Measurements from ENCODE around the gene DENND1A. TPM values are rescaled to one million over a fixed set of nuclear protein-coding genes. Genes with fewer than 3 reads are reported as not detected.

The DENND1A gene
- total RNA-seq, 1 donor from 2014 or later: 12.7 TPM

- DNase-seq (ENCODE audit: low read depth): no peak
- Histone ChIP-seq H3K79me2 (ENCODE audit: insufficient read depth, low read length) (no peaks in the 10 kb centered on the region), H3K27ac (ENCODE audit: low read depth, low read length) (no peak overlapping the region), H3K36me3 (ENCODE audit: insufficient read depth, low read length) (no peaks in the 10 kb centered on the region), H3K27me3 (ENCODE audit: insufficient read depth, low read length) (no peaks in the 10 kb centered on the region), H3K4me1 (ENCODE audit: insufficient read depth, low read length) (peaks cover 4% of the 10 kb centered on the region), H3K9me3 (ENCODE audit: insufficient read depth, low read depth, low read length) (no peaks in the 10 kb centered on the region), H3K9ac (ENCODE audit: low read length) (no peak overlapping the region), H3K4me2 (ENCODE audit: low read length) (no peak overlapping the region), H2AFZ (ENCODE audit: low read depth, low read length) (no peak overlapping the region), H3K4me3 (ENCODE audit: insufficient read depth, low read depth, low read length) (no peak overlapping the region), H4K20me1 (ENCODE audit: insufficient read depth, low read length) (no peaks in the 10 kb centered on the region)
- Mint-ChIP-seq H3K9me3 (ENCODE audit: unreplicated experiment) (peaks cover 2% of the 10 kb centered on the region), H3K27me3 (ENCODE audit: low read depth, unreplicated experiment) (no peaks in the 10 kb centered on the region), H3K36me3 (ENCODE audit: low read depth, unreplicated experiment) (peaks cover 11% of the 10 kb centered on the region), H3K4me3 (ENCODE audit: unreplicated experiment) (no peak overlapping the region), H3K4me1 (ENCODE audit: low read depth, unreplicated experiment) (peaks cover 6% of the 10 kb centered on the region), H3K27ac (ENCODE audit: unreplicated experiment) (no peak overlapping the region)
- no peak for FAIRE-seq
- TF ChIP-seq, protein P1, sequence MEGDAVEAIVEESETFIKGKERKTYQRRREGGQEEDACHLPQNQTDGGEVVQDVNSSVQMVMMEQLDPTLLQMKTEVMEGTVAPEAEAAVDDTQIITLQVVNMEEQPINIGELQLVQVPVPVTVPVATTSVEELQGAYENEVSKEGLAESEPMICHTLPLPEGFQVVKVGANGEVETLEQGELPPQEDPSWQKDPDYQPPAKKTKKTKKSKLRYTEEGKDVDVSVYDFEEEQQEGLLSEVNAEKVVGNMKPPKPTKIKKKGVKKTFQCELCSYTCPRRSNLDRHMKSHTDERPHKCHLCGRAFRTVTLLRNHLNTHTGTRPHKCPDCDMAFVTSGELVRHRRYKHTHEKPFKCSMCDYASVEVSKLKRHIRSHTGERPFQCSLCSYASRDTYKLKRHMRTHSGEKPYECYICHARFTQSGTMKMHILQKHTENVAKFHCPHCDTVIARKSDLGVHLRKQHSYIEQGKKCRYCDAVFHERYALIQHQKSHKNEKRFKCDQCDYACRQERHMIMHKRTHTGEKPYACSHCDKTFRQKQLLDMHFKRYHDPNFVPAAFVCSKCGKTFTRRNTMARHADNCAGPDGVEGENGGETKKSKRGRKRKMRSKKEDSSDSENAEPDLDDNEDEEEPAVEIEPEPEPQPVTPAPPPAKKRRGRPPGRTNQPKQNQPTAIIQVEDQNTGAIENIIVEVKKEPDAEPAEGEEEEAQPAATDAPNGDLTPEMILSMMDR (IDR thresholded peaks at IDR 0.05; ENCODE audit: insufficient read depth, low read depth, low read length): no peak
- TF ChIP-seq EZH2 (IDR thresholded peaks at IDR 0.05; ENCODE audit: insufficient read depth, low read length): no peak
These were observed 478.9 kb downstream of the DENND1A start for GRCh38 chr9:123450996-123451395.

GRCh38 chr9:123450098-123450770 is 479.7 kb downstream of the DENND1A start:
- Mint-ChIP-seq H3K27ac (ENCODE audit: unreplicated experiment) (no peak overlapping the region), H3K36me3 (ENCODE audit: low read depth, unreplicated experiment) (peaks cover 9% of the 10 kb centered on the region), H3K4me1 (ENCODE audit: low read depth, unreplicated experiment) (peaks cover 10% of the 10 kb centered on the region), H3K9me3 (ENCODE audit: unreplicated experiment) (peaks cover 2% of the 10 kb centered on the region), H3K4me3 (ENCODE audit: unreplicated experiment) (no peak overlapping the region), H3K27me3 (ENCODE audit: low read depth, unreplicated experiment) (no peaks in the 10 kb centered on the region)
- Histone ChIP-seq H3K9ac (ENCODE audit: low read length) (no peak overlapping the region), H3K79me2 (ENCODE audit: insufficient read depth, low read length) (no peaks in the 10 kb centered on the region), H3K4me1 (ENCODE audit: insufficient read depth, low read length) (peaks cover 4% of the 10 kb centered on the region), H3K4me2 (ENCODE audit: low read length) (no peak overlapping the region), H2AFZ (ENCODE audit: low read depth, low read length) (no peak overlapping the region), H4K20me1 (ENCODE audit: insufficient read depth, low read length) (no peaks in the 10 kb centered on the region), H3K4me3 (ENCODE audit: insufficient read depth, low read depth, low read length) (no peak overlapping the region), H3K27ac (ENCODE audit: low read depth, low read length) (no peak overlapping the region), H3K36me3 (ENCODE audit: insufficient read depth, low read length) (no peaks in the 10 kb centered on the region), H3K27me3 (ENCODE audit: insufficient read depth, low read length) (no peaks in the 10 kb centered on the region), H3K9me3 (ENCODE audit: insufficient read depth, low read depth, low read length) (no peaks in the 10 kb centered on the region)
- no peak for TF ChIP-seq EZH2 (IDR thresholded peaks at IDR 0.05; ENCODE audit: insufficient read depth, low read length)
- TF ChIP-seq, protein P1 (IDR thresholded peaks at IDR 0.05; ENCODE audit: insufficient read depth, low read depth, low read length): no peak
- DNase-seq (ENCODE audit: low read depth) (no peak), FAIRE-seq (no peak)

DNA sequence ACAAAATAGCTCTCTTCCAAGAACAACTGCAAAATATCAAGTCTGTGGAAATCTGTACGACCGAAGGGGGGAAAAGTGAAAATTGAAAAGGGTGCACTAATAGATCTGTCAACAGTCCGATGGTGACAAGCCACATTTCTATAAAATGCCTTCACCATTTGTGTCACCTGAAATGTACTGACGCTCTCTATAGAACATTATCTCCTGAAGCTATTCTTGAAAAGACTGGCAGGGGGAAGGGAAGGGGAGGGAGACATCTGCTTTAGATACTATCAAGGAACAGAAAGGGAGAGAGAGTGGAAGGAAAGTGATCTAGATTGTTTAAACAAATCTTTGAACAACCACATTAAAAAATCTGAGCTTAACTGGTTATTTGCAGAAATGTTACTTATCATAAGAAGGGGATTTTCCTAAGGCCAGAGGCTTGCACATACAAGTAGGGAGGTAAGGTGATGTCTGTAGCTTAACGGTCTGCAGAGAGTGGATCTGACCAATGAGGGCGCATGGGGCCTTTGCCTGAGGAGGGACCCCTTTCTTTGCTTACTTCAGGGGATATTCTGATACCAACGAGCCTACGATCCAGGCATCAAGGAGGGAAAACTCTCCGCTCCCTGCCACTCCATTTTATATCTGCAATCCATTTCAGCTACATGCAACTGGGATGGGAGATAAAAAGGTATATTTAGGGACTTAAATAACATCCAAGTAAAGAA is 481.8 kb downstream of the DENND1A start:
- no peaks in the 10 kb centered on the region for H3K27me3 ChIP-seq (ENCODE audit: insufficient read depth, low read length)
- H3K4me3 ChIP-seq (ENCODE audit: insufficient read depth, low read depth, low read length): no peak overlapping the region
- no peak overlapping the region for H3K9ac ChIP-seq (ENCODE audit: low read length)
- H3K27ac Mint-ChIP-seq (ENCODE audit: unreplicated experiment): no peak overlapping the region
- peaks cover 8% of the 10 kb centered on the region for H3K36me3 Mint-ChIP-seq (ENCODE audit: low read depth, unreplicated experiment)
- H3K27ac ChIP-seq (ENCODE audit: low read depth, low read length): no peak overlapping the region
- DNase-seq (ENCODE audit: low read depth): no peak
- H3K9me3 ChIP-seq (ENCODE audit: insufficient read depth, low read depth, low read length): no peaks in the 10 kb centered on the region
- no peaks in the 10 kb centered on the region for H3K27me3 Mint-ChIP-seq (ENCODE audit: low read depth, unreplicated experiment)
- no peak overlapping the region for H3K4me3 Mint-ChIP-seq (ENCODE audit: unreplicated experiment)
- peaks cover 4% of the 10 kb centered on the region for H3K4me1 ChIP-seq (ENCODE audit: insufficient read depth, low read length)
- FAIRE-seq: no peak
- H2AFZ ChIP-seq (ENCODE audit: low read depth, low read length): no peak overlapping the region
- no peaks in the 10 kb centered on the region for H4K20me1 ChIP-seq (ENCODE audit: insufficient read depth, low read length)
- TF ChIP-seq, protein P1 (IDR thresholded peaks at IDR 0.05; ENCODE audit: insufficient read depth, low read depth, low read length): no peak
- TF ChIP-seq EZH2 (IDR thresholded peaks at IDR 0.05; ENCODE audit: insufficient read depth, low read length): no peak
- H3K4me2 ChIP-seq (ENCODE audit: low read length): no peak overlapping the region
- H3K9me3 Mint-ChIP-seq (ENCODE audit: unreplicated experiment): peaks cover 2% of the 10 kb centered on the region
- H3K36me3 ChIP-seq (ENCODE audit: insufficient read depth, low read length): no peaks in the 10 kb centered on the region
- peaks cover 10% of the 10 kb centered on the region for H3K4me1 Mint-ChIP-seq (ENCODE audit: low read depth, unreplicated experiment)
- no peaks in the 10 kb centered on the region for H3K79me2 ChIP-seq (ENCODE audit: insufficient read depth, low read length)

Measured in astrocyte (in vitro differentiated cells and primary cell).